Small intestine (tissue), 7 donors: ENCODE data around the gene CDC42BPB. TPM values are rescaled to one million over a fixed set of nuclear protein-coding genes. Genes with fewer than 3 reads are reported as not detected.
A peak's percentile ranks its signal among the peaks of the same experiment; 100 is the strongest.
"Not testable (repeated sequence)": the region's sequence is repeated elsewhere in the genome, so short reads cannot be mapped to it uniquely, and the experiment has no call there.

Experiments
- DNase-seq, 2 donors: peaks; one replicate each; pipeline versions ENCODE4 v3.0.0 to v3.0.0-alpha.2; 2013
- FAIRE-seq: peaks from 2 replicates; lab custom pipeline; 2012; peaks lifted over from hg19 to GRCh38; lab: Jason Lieb, UNC
- H3K27ac ChIP-seq, 3 donors: one replicate each; pipeline ENCODE4 v1.5.1; 2013; ENCODE audit warnings: low read length in 2 of 3, mild to moderate bottlenecking in 2 of 3, control low read depth in 1 of 3, inconsistent platforms in 1 of 3, low read depth in 1 of 3, moderate library complexity in 1 of 3
- H3K27me3 ChIP-seq, 3 donors: one replicate each; pipeline ENCODE4 v1.6.1; 2013; ENCODE audit warnings: low read length in 3 of 3, inconsistent platforms in 1 of 3; ENCODE audit not compliant: control insufficient read depth in 3 of 3, insufficient read depth in 3 of 3
- H3K36me3 ChIP-seq, 3 donors: one replicate each; pipeline ENCODE4 v1.6.1; 2013; ENCODE audit warnings: low read length in 3 of 3, inconsistent platforms in 1 of 3, low read depth in 1 of 3, mild to moderate bottlenecking in 1 of 3, moderate library complexity in 1 of 3; ENCODE audit not compliant: control insufficient read depth in 3 of 3, insufficient read depth in 2 of 3
- H3K4me1 ChIP-seq, 3 donors: one replicate each; pipeline ENCODE4 v1.6.1; 2013; ENCODE audit warnings: low read length in 2 of 3, inconsistent platforms in 1 of 3, low read depth in 1 of 3, mild to moderate bottlenecking in 1 of 3, moderate library complexity in 1 of 3; ENCODE audit not compliant: control insufficient read depth in 3 of 3, insufficient read depth in 2 of 3
- H3K4me3 ChIP-seq, 3 donors: one replicate each; pipeline ENCODE4 v1.5.1; 2013; ENCODE audit warnings: low read length in 3 of 3, control low read depth in 1 of 3, inconsistent platforms in 1 of 3, low read depth in 1 of 3, mild to moderate bottlenecking in 1 of 3, moderate library complexity in 1 of 3
- H3K9me3 ChIP-seq, 2 donors: one replicate each; pipeline ENCODE4 v1.6.1; 2013; ENCODE audit warnings: low read depth in 1 of 2, low read length in 1 of 2; ENCODE audit not compliant: control insufficient read depth in 2 of 2, insufficient read depth in 1 of 2
- WGBS, 3 donors: extraction: QIAGEN DNeasy Blood & Tissue Kit; methylation state at CpG; one replicate each; pipeline ENCODE4 v1.1.7; 2013; 5-methylcytosine and 5-hydroxymethylcytosine counted together
- polyA plus RNA-seq, 4 donors: library from polyadenylated mRNA; stranded (reverse) in 3 of 4; unstranded in 1 of 4; fragments of 200-250 nt in 3 of 4; fragments of 120-200 nt in 1 of 4; gene quantifications; one replicate each; pipeline versions ENCODE4 v1.2.1 to v1.2.3, GENCODE V29; 2013
- donor health status: healthy with polysubstance abuse.
- donor health status: control.
- donor health status: control.
- donor health status: Bipolar disorder and iron deficiency.
- donor health status: healthy.

Gene CDC42BPB
- polyA plus RNA-seq, 4 donors, result 29.2 to 69.4 (median 39.5) TPM

DNA sequence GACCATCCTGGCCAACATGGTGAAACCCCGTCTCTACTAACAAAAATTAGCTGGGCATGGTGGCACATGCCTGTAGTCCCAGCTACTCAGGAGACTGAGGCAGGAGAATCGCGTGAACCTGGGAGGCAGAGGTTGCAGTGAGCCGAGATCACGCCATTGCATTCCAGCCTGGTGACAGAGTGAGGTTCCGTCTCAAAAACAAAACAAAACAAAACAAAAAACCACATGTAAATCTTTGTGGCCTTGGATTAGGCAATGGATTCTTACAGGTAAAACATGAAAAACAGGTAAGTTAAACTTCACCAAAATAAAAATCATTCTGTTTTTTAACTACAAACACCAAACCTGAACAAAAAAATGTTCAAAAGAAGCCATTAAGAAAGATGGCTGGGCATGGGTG, 31.2 kb downstream of the CDC42BPB start:
- FAIRE-seq, DNase-seq, H3K9me3 ChIP-seq, H3K4me3 ChIP-seq, H3K27ac ChIP-seq, H3K4me1 ChIP-seq, H3K27me3 ChIP-seq: not testable (repeated sequence)
- 92 to 94% (median 93%) methylated on average over 6 of the region's 6 CpGs for WGBS, 3 donors
- H3K36me3 ChIP-seq, result peaks cover 0 to 15% (median 0%) of the 10 kb centered on the region in 3 donors

DNA sequence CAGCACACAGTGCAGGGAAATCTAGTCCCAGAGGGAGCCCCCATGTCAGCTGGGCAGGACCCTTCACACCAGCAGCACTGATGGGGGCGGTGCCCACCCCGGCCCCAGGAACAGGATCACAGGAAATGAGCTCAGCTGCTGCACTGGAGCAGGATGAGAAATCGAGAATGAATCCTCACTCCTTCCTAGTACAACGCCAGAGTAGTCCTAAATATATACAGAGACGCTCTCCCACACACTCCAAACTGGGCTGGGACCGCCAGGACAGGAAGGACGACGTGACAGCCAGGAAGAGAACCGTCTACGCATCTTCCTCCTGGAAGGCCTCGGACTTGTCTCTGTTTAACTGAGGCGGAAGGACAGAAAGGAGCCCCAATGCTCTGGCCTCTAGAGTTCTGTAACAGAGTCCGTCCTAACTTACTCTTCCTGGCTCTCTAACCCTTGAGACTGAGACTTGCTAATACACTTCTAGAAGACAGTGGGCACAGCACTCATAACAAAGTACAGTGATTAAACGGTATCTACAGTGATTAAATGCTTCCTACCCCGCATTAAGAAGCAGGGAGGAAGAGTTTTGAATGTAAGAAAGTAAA, 33.4 kb downstream of the CDC42BPB start:
- H3K36me3 ChIP-seq, result peaks cover 0 to 24% (median 2%) of the 10 kb centered on the region in 3 donors
- WGBS, 3 donors, result 55 to 75% (median 74%) methylated on average over 15 of the region's 15 CpGs
- FAIRE-seq (no peak), DNase-seq (peak in 1 of 2 donors; percentile 21)
- no peaks in the 10 kb centered on the region for H3K27me3 ChIP-seq
- H3K4me1 ChIP-seq, result peaks cover 0 to 3% (median 2%) of the 10 kb centered on the region in 3 donors
- no peak overlapping the region for H3K4me3 ChIP-seq
- H3K9me3 ChIP-seq, result no peaks in the 10 kb centered on the region
- peak overlapping the region in 2 of 3 donors; percentile 44 to 92 for H3K27ac ChIP-seq

DNA sequence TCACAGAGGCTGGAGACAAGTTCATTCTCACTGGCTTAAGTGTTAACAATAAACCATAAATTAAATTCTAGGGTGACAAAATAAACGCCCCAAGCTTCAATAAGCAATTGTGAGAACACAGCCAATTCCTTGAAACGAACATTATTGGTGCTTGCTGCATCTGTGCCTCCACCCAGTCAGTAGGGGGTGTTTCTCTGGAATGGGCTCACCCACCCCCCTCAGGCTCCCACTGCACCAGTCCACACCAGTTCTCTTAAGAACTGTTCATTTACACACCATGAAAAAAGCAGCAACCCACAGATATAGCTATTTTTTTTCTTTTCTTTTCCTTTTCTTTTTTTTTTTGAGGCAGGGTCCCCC, 34.7 kb downstream of the CDC42BPB start:
- whole genome bisulfite sequencing, 3 donors, result 35 to 49% (median 43%) methylated on average over 2 of the region's 2 CpGs
- H3K4me1 ChIP-seq, result peaks cover 0 to 3% (median 0%) of the 10 kb centered on the region in 3 donors

DNA sequence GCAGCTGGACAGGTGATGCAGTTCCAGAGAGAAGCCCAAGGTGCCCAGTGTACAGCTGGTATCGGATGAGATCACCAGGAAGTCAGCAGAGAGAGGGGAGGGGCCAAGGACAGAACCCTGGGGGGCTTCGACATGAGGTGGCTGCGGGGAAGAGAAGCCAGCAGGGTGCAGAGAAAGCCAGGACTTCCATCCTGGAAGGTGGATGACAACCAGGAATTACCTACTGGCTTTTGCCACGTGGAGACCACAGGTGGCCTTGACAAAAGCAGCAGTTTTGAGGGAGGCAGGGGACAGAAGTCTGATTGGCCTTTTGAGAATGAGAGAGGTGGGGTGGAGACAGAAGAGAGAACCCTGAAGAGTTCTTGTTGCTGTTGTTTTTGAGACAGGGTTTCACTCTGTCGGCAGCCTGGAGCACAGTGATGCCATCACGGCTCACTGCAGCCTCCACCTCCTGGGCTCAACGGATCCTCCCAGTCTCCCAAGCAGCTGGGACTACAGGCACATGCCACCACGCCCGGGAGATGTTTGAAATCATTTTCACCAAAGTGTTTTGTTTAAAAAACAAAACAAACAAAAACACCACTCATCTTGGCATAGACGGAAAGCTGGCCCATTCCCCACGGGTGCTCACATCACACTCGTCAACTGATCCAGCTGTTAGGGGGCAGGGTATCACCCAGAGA, 35.2 kb downstream of the CDC42BPB start:
- no peak for FAIRE-seq
- H3K27me3 ChIP-seq, result no peaks in the 10 kb centered on the region
- peaks cover 0 to 29% (median 2%) of the 10 kb centered on the region in 3 donors for H3K36me3 ChIP-seq
- DNase-seq, result no peak
- H3K4me1 ChIP-seq, result peaks cover 0 to 3% (median 0%) of the 10 kb centered on the region in 3 donors
- WGBS, 3 donors, result 57 to 66% (median 60%) methylated on average over 12 of the region's 12 CpGs
- H3K27ac ChIP-seq, result peak overlapping the region in 1 of 3 donors; percentile 46
- no peaks in the 10 kb centered on the region for H3K9me3 ChIP-seq
- no peak overlapping the region for H3K4me3 ChIP-seq

More for the DNA sequence above, 34.7 kb downstream of the CDC42BPB start:
- DNase-seq (no peak), FAIRE-seq (no peak)
- Histone ChIP-seq H3K27me3 (no peaks in the 10 kb centered on the region), H3K4me3 (no peak overlapping the region), H3K27ac (peak overlapping the region in 1 of 3 donors; percentile 46), H3K36me3 (peaks cover 0 to 29% (median 2%) of the 10 kb centered on the region in 3 donors), H3K9me3 (no peaks in the 10 kb centered on the region)

DNA sequence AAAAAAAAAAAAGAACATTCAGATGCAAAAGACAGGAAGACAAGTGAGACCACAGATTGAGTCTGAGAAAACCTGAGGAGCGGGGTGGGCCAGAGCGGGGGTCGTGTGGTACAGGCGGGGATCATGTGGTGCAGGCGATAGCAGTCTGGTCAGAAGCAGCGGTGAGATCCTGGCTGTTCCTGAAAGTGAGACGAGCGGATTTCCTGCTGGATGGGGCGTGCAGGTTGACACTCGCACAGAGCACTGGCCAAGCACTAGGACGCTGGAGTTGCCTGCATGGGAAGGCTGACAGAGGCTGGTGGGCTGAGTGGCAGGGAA, 35.7 kb downstream of the CDC42BPB start:
- peaks cover 0 to 29% (median 2%) of the 10 kb centered on the region in 3 donors for H3K36me3 ChIP-seq
- no peaks in the 10 kb centered on the region for H3K27me3 ChIP-seq
- DNase-seq, result no peak
- peaks cover 0 to 5% of the 10 kb centered on the region in 2 donors for H3K9me3 ChIP-seq
- peak overlapping the region in 1 of 3 donors; percentile 46 for H3K27ac ChIP-seq
- WGBS, 3 donors, result 79 to 86% (median 84%) methylated on average over 11 of the region's 11 CpGs
- FAIRE-seq, result no peak
- no peak overlapping the region for H3K4me3 ChIP-seq
- peaks cover 0 to 3% (median 0%) of the 10 kb centered on the region in 3 donors for H3K4me1 ChIP-seq

DNA sequence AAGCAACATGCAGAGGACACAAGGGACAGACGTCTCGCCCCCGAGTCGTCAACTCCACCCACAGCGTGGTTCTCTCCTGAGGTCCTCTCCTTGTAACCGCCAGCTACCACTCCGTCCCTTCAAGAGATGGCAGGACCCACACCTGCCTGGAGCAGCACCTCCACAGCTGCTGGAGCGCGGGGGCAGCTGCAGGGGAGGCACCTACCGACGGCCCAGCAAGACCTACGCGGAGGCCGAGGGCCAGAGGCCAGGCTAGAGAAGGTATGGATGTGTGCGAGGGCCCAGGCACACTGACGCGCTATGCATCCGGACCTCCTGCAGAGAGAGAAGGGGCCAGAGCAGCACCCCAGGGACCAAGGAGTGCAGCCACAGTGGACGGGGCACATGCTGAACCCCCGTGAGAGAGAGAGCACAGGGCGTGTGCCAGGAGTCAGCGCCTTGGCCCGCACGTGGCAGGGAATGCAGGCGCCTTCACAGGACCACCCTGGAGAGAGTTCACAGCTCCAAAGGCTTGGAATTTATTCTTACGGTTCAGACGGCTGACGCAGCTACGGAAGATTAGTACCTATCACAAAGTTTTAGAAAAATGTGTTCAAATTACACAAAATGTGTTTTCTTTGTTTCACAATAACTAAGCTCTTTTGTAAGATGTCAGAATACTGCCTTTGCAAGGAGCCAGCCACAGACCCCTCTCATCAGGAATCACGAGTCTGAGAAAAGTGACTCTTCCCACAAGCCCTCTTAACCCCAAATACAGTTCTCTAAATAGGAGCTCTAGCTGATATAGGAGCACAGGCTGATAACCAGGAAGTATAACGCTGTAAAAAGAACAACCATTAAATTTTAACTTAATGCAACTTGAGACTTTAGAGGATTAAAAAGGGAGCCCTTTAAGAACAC, 36.8 kb downstream of the CDC42BPB start:
- no peaks in the 10 kb centered on the region for H3K27me3 ChIP-seq
- peak overlapping the region in 1 of 3 donors; percentile 14 for H3K27ac ChIP-seq
- H3K4me3 ChIP-seq, result no peak overlapping the region
- peaks cover 0 to 32% (median 2%) of the 10 kb centered on the region in 3 donors for H3K36me3 ChIP-seq
- FAIRE-seq, result no peak
- peaks cover 0 to 7% of the 10 kb centered on the region in 2 donors for H3K9me3 ChIP-seq
- 89 to 94% (median 90%) methylated on average over 31 of the region's 31 CpGs for whole genome bisulfite sequencing, 3 donors
- DNase-seq, result no peak
- H3K4me1 ChIP-seq, result peaks cover 0 to 3% (median 0%) of the 10 kb centered on the region in 3 donors

DNA sequence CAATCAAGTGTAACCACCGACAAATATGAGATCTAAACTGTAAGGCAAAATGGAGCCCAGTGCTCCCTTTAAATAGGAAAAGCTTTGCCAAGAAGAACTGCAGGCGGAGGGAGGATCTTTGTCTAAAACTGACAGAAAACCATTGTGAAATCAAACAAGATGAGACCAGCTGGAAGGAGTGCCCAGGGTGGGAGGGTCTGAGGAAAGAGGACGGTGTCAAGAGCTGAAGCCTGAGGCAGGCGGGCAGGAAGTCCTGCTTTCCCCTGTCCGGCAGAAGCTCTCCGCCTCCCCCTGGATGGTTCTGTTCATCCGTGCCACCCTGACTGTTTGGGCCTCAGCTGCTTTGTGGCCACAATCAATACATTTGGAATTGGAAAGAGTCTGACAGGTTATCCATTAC, 37.5 kb downstream of the CDC42BPB start:
- 71 to 84% (median 76%) methylated on average over 7 of the region's 7 CpGs for WGBS, 3 donors
- H3K36me3 ChIP-seq, result peaks cover 0 to 34% (median 2%) of the 10 kb centered on the region in 3 donors
- DNase-seq (no peak), FAIRE-seq (no peak)
- peak overlapping the region in 1 of 3 donors; percentile 14 for H3K27ac ChIP-seq
- no peaks in the 10 kb centered on the region for H3K27me3 ChIP-seq
- peaks cover 0 to 7% of the 10 kb centered on the region in 2 donors for H3K9me3 ChIP-seq
- peaks cover 0 to 3% (median 0%) of the 10 kb centered on the region in 3 donors for H3K4me1 ChIP-seq
- no peak overlapping the region for H3K4me3 ChIP-seq

DNA sequence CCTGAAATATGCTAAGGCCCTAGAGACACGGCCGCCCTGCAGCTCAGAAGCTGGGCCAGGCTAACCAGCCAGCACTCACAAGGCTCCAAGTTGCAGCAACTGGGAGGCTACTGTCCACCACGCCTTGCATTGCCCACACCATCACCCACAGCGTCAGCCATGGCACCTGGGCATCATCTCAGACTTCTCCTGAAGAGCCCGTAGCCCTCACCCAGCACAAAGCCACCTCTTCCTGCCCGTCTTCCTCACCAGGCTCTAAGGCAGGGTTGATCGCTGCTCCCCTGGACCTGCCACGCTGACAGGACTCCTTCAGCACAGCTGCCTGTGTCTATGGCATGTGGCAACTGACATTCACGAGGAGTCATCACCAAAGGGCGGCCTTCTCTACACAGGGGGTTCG, 38.1 kb downstream of the CDC42BPB start:
- DNase-seq, result no peak
- no peaks in the 10 kb centered on the region for H3K27me3 ChIP-seq
- H3K36me3 ChIP-seq, result peaks cover 0 to 37% (median 2%) of the 10 kb centered on the region in 3 donors
- FAIRE-seq, result no peak
- H3K4me3 ChIP-seq, result no peak overlapping the region
- H3K27ac ChIP-seq, result no peak overlapping the region
- 85 to 95% (median 93%) methylated on average over 11 of the region's 11 CpGs for WGBS, 3 donors
- H3K9me3 ChIP-seq, result peaks cover 0 to 7% of the 10 kb centered on the region in 2 donors
- H3K4me1 ChIP-seq, result peaks cover 0 to 2% (median 0%) of the 10 kb centered on the region in 3 donors
